GM18511 (cell line): ENCODE measurements around the gene PTPN1.
"Not testable (repeated sequence)": the region's sequence is repeated elsewhere in the genome, so short reads cannot be mapped to it uniquely, and the experiment has no call there.

Source experiments
- ATAC-seq: cut with Tn5 transposase; IDR thresholded peaks from one replicate; pipeline ENCODE4 v1.9.1; 2021; ENCODE audit warnings: mild to moderate bottlenecking, moderate library complexity; ENCODE audit not compliant: unreplicated experiment

The PTPN1 gene

DNA sequence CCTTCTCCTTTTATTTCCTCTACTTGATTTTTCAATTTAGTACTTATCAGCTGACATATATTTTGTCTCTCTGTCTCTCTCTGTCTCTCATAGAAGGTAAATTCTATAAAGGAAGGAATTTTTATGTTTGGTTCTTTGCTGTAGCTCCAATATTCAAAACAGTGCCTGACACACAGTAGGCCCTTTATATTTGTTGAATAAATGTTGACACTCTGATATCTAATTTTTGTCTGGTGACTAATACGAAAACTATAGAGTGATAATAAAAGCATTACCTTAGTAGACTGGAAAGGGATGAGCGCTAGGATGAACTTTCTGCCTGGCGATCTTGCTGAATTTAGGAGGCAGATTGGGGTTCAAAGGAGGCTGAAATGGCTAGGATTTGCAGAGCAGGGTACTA, 42.8 kb downstream of the PTPN1 start:
- no peak for ATAC-seq

DNA sequence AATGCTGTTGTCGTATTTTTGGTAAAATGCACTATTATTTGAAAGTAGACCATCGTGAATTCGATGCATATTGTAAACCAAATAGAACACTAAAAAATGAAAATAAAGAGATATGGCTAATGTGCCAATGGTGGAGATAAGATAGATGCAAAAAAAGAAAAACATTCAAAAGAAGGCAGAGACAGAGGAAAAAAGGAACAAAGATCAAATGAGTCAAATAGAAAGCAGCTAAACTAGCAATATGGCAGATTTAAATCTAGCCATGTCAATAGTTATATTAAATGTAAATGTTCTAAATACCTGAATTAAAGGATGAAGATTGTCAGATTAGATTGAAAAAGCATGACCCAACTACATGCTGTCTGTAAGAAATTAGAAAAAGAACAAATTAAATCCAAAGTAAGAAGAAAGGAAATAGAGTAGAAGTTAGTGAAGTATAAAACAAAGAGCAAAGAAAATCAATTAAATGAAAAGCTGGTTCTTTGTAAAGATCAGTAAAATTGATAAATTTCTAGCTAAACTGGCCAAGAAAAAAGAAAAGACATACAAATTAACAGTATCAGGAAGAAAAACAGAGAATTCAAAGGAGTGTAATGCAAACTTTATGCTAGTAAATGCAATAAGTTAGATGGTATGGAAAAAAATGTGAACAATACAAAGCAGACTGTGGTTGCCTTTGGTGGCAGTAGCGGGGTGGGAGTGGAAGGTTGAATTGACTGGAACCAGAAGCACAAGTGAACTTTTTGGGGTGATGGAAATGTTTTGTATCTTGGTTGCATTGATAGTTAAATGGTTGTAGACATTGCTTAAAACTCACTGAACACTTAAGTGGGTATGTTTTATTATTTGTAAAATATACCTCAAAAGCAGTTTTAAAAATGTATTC, 44.8 kb downstream of the PTPN1 start:
- no peak for ATAC-seq

DNA sequence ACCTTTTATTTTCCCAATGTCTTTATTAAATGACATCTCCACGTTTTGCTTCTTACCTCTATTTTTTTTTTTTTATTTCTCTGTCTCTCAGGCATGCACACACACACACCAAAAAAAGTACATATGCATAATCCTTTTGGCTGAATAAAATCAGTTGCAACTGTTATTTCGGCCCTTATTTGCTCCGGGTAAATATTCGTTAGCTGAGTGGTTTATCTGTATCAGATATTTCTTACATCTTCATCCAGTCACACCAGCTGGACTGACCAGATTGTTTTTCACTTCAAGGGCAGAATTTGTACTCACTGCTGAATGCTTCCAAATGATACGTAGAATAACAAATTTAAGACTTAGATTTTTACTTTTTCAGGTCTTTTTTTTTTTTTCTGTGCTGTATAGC, 45.5 kb downstream of the PTPN1 start:
- ATAC-seq: no peak

DNA sequence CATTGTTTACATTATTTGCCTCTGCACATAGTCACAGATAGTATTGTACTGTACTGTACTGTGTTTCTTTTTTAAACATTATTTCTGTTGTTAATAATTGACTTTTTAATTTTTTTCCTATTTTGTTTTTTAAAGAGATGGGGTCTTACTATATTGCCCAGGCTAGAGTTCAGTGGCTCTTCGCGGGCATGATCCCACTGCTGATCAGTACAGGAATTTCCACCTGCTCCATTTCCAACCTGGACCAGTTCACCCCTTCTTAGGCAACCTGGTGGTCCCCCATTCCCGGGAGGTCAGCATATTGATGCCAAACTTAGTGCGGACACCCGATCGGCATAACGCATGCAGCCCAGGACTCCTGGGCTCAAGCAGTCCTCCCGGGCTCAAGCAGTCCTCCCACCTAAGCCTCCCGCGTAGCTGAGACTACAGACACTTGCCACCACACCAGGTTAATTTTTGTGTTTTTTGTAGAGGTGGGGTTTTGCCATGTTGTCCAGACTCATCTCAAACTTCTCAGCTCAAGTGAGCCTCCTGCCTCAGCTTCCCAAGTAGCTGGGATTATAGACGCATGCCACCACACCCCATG, 47.5 kb downstream of the PTPN1 start:
- ATAC-seq: no peak

DNA sequence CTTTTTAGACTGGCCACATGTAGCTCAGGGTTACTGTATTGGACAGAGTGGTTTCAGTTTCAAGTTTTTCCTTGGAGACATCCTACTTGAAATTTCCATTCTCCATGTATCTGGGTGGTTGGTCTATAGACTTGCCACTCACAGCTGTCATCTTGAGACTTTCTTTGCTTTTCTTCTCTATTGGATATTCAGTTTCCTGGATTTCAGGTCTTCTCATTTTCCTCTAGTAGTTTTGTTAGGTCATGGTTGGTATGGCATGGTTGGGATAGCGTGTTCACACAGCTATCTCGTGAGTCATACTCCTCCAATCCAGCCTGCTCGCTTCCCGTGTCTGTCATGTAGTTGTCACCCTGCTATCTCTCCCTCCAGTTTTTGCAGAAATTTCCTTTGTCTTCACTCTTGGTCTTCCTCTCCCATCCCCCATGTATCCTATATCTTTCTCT, 48.3 kb downstream of the PTPN1 start:
- no peak for ATAC-seq

DNA sequence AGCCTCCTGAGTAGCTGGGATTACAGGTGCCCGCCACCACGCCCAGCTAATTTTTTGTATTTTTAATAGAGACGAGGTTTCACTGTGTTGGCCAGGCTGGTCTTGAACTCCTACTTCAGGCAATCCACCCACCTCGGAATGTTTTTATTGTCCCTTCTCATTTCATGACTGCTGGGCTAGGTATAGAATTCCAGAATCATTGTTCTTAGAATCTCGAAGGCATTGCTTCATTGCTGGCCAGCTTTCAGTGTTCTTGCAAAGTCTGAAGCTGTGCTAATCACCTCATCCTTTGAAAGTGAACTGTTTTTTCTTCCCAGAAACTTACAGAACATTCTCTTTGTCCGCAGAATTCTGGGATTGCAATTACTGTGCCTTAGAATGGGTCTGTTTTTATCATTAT, 49.0 kb downstream of the PTPN1 start:
- no peak for ATAC-seq

DNA sequence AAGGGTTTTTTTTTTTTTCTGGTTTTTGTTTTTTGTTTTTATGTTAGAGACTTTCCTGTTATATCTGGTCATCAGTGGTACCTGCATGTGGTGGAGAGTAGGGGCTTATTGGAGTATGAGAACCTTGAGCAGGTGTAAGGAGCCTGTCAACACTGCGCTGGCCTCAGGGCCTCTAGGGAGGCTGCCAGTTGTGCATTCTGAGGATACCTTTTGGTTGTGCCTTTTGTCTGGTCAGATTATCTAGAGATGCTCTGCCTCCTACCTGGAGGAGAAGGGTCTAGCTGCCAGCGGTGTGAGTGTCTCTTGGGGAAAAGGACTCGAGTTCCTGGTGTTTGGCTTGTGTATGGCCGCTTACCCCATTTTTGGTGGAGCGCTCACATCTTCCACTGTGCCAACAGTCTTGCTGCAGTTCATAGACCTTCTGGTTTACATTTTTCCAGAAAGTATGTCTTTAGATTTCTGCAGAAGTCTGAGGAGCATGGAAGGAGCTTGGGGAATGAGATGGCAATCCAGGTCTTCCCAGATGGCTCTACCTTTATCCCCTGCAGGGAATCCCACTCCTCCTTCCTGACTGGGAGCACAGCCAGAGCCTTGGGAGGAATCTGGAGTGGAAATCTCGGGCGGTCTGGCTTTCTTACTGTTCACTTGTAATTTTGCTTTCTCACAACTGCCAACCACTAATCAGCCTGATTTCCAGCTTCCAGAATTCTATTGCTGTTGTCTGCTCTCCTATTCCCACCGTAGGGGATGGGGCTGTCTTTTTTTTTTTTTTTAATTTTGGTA, 49.9 kb downstream of the PTPN1 start:
- ATAC-seq: no peak

DNA sequence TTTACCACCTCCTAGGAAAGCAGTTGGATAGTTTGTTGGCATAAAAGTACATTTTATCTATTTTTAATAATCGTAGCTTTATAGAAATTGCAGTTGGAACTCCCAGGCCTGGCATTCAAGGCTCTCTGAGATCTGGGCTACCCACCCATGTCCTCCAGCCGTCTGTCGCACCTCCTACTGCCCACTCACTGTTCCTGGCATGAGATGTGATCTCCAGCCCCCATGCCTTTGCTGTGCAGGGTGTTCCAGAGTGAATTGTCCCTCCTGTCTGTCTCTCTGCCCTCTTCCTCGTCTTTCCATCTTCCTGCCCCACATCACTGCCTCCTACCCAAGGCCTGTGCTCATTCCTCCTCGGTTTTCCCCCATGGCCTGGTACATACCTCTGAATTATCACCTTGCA, 50.7 kb downstream of the PTPN1 start:
- no peak for ATAC-seq

DNA sequence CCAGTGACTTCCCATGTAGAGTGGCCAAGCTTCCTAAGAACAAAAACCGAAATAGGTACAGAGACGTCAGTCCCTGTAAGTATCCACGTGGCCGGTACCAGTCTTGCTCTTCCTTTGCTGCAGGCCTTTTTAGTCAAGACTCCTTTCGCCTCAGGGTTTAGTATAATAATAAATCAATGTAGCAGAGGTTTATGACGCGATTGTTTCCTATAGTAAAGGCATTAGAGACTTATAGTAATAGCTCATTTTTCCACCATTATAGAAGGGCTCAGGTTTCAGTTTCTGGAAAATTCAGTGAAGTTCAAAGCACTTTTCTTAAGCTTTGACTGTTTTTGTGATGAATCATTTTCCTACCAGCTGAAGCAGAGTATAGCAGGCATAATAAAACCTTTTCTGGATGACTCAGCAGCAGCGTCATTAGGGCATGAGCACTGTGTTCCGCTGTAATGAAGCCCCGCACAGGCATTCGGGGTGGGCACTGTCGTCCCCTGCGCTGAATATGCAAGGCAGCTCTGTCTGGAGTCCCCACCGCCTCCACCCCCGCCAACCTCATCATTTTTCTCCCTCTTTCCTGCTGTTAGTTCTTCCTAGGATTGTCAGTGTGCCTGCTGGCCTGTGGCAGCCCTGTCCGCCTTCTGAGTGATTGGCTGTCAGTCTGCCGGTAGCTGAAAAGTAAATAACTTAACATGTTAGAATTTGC, 51.3 kb downstream of the PTPN1 start:
- ATAC-seq: no peak

DNA sequence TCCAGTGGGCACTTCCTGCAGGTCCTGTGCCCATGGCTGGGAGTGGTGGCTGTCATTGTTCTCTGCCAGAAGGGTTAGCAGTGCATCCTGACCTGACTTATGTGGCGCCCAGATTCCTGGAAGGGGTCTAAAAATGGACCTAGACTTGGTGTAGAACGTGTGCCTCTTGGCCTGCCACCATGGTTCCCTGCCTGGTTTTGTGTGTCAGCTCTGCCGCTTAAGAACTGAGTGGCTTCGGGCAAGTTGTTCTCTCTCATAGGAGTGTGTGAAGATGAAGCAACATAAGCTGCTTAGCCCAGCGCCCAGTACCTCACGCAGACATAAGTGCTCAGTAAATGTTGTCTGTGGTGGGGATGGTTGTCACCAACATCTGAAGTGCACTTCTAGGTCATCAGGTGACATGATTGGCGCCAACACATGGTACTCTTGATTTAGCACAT, 52.1 kb downstream of the PTPN1 start:
- no peak for ATAC-seq

DNA sequence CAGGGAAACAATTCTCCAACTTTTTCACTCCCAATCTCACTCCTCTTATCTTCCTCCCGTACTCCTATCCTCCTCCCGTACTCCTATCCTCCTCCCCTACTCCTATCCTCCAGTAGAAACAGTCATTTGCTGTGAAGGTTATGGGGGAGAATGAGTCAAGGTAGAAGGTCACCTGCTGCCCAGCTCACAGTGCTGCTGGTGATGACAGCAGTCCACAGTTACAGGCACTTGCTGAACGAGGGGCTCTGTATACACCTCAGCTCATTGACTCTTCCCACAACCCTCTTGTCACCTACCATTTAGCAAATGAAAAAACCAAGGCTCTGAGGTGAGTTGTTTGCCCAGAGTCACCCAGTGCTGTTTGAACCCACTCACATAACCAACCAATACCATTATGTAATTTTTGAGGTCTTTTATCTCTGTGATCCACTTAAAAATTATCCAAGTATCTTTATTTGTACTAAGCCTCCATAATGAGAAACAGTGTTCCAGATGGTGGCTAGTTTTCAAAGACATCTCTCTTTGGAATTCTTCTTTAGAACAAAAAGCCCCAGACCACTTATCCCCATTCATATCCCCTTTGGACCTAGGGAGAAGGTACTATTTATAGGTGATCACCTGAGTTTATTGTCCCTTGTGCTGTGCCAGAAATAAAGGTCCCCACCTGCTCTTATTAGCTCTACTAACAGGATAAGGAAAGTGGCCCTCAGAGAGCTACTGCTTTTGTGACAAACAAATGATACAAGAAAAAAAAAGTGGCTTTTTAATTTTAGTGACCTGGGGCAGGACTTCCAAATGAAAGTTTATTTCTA, 53.2 kb downstream of the PTPN1 start:
- no peak for ATAC-seq

DNA sequence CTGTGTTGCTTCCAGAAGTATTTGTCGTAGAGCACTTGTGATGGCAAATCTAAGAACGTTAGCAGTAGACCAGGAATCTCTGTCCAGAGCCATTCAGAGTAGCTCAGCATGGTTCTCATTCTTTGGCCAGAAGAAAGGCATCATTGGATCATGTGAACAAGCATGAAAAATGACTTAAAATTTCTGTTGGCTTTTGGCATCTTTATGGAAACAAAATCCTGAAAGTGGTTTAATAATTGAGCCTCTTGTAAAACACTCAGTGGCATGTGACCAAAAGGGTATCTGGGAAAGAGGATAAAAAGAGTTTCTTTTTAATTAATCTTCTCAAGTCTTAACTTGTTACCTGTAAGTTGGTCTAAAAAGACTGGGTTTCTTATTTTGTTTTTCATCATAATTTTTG, 55.2 kb downstream of the PTPN1 start:
- ATAC-seq: no peak

DNA sequence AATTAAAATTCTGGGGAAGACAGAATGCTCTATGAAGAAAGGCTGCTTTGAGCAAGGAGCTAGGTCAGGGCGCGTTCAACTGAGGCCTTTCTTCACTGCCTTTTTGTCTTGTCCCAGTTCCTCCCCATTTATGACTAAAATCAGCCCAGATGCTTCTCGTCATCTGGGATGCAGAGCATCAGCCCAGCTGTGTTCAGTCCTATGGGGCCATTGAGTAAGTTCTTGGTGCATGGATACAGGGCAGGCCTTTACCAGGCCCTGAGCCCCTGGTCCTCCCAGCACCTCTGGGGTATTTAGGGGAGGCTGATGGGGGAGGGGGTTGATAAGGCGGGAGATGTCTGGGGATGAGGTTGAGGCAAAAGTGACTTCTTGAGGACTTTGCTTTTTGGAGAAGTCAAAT, 55.7 kb downstream of the PTPN1 start:
- ATAC-seq: no peak

DNA sequence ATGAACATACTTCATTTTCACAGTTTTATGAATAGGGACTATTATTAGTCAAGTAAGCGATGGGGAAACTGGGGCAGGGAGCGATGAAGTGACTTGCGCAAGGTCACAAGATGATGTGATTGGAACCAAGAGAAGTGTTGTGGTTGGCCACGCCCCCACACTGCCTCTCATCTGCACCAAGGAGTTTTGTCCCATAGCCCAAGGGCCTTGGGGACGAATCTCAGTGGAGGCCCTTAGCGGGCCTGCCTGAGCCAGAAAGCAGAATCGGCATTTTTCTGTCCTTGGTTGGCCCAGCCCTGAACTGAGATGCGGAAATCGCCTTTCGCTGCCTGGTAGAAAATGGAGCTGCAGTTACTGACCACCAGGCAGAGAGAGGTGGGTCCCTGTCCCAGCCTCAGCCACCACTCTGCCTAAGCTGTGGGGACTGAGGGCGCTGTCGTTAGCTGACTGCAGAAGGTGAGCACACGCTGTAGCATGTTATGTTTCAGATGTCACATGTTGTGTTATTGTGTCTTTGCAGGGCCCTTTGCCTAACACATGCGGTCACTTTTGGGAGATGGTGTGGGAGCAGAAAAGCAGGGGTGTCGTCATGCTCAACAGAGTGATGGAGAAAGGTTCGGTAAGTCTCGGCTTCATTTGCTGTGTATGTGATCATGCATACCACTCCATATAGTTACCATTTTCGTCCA, 57.8 kb downstream of the PTPN1 start:
- ATAC-seq: no peak

DNA sequence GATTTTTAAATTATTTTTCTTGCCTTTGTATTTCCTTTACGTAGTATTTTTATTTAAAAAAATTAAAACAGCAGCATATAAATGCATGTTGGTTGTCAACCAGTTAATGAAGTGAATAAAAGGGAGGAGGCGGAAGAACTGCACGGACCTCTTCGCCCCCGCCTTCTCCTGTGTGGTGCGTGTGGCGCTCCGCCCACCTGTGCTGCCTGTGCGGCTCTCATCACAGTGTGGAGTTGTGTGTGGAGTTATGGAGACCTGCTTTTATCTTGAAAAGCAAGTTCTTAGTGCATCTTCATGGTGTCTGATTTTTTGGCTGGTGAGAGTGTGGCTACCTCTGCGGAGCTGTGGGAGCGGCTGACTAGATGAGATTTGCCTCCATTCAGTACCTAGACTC, 58.4 kb downstream of the PTPN1 start:
- no peak for ATAC-seq

DNA sequence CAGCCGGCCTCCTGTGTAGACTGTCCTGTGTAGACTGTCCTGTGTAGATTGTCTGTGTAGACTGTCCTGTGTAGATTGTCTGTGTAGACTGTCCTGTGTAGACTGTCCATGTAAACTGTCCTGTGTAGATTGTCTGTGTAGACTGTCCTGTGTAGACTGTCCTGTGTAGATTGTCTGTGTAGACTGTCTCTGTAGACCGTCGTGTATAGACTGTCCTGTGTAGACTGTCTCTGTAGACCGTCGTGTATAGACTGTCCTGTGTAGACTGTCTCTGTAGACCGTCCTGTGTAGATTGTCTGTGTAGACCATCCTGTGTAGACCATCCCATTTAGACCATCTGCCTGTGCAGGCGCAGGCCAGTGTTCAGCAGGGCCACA, 59.3 kb downstream of the PTPN1 start:
- ATAC-seq: not testable (repeated sequence)

DNA sequence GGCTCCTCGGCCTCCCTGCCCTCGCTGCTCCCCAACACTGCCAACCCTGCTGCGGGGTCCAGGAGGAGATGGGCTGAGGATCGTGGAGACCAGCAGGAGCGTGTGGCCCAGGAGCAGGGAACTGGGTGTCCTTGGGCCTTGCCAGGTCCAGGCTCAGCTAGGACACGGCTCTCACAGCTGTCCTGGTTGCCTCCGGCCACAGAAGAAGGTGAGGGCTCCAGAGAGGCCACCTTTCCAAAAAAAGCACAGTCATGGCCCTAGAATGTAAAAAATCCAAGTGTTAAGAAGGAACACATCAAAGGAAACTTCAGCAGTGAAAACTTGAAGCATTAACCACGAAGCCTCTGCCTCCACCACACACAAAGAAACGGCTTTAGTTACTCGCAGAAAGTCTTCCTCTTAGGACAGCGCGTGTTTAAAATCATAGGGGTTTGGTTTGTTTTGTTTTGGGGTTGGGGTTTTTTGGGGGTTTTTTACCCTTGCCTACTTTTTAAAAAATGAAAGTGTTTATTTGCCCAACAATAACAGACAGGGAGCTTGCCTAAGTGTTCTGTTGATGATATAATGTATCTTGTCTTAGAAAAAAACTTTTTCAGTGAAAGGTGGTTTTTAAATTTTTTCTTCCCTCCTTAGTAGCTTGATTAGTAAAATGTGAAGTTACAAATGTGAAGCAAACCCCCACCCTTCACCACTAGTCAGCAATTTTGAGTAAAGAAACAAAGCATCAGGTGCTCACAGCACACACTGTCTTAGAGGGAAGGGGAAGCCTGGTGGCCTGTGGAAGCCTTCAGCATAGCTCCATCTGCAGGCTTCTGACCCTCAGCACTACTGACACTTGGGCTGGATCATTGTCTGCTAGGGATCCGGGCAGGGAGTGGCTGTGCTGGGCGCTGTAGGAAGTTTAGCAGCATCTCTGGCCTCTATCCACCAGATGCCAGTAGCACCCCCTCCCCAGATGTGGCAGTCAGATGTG, 60.0 kb downstream of the PTPN1 start:
- ATAC-seq: peak; percentile 77

DNA sequence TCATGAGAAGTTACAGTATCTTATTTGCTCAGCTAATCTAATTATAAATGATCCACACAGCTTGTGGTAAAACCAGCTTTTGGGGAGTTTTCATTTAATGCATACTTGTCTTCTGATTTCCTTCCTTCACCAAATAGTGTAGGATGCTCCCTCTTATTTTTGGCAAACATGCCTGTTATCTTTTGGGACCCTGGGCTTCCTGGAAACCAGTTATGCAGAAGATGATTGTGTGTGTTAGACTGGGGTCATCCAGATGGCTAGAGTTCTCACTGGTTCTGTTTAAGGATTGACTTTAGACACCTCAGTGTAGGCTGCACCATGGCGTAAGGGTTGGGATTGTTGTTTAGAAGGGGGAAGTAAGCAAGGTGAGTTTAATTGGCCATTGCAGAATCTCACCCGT, 61.3 kb downstream of the PTPN1 start:
- ATAC-seq: no peak
